Fibroblast of villous mesenchyme (primary cell): ENCODE data around the gene SLC10A4. TPM values are rescaled to one million over a fixed set of nuclear protein-coding genes. Genes with fewer than 3 reads are reported as not detected.
"Not testable (repeated sequence)": the region's sequence is repeated elsewhere in the genome, so short reads cannot be mapped to it uniquely, and the experiment has no call there.

Experiments
- DNase-seq: peaks from one replicate; pipeline ENCODE4 v3.0.0-alpha.2; 2010; ENCODE audit warnings: low read depth
- H3K4me3 ChIP-seq: 2 replicates; pipeline ENCODE4 v1.5.1; 2011; ENCODE audit warnings: low read depth, mild to moderate bottlenecking, low read length
- CTCF ChIP-seq: IDR thresholded peaks from 2 replicates; pipeline ENCODE4 v1.5.1; 2012; ENCODE audit warnings: low read depth, mild to moderate bottlenecking, low read length; ENCODE audit not compliant: insufficient read depth
- total RNA-seq: library from RNA; depleted of rRNA; stranded (reverse); fragments of >200 nt; gene quantifications from 2 replicates; pipeline ENCODE4 v1.2.3, GENCODE V29; 2012

SLC10A4 gene
- total RNA-seq, 1 donor: under 0.01 TPM

GRCh38 chr4:48450740-48451139 lies 32.4 kb upstream of the SLC10A4 start:
- no peak overlapping the region for H3K4me3 ChIP-seq
- no peak for TF ChIP-seq CTCF
- no peak for DNase-seq

- H3K4me3 ChIP-seq, DNase-seq: not testable (repeated sequence)
Measured at GRCh38 chr4:48451656-48452055, 31.5 kb upstream of the SLC10A4 start.

- no peak for DNase-seq
- H3K4me3 ChIP-seq: no peak overlapping the region
- no peak for TF ChIP-seq CTCF
Measured at GRCh38 chr4:48454591-48454990, 28.6 kb upstream of the SLC10A4 start.

- no peak overlapping the region for H3K4me3 ChIP-seq
- no peak for DNase-seq
- TF ChIP-seq CTCF: no peak
Measured at GRCh38 chr4:48461000-48461399, 22.1 kb upstream of the SLC10A4 start.

- no peak for TF ChIP-seq CTCF
- DNase-seq: no peak
- no peak overlapping the region for H3K4me3 ChIP-seq
Measured at GRCh38 chr4:48462363-48462762, 20.8 kb upstream of the SLC10A4 start.

GRCh38 chr4:48467442-48467841 lies 15.7 kb upstream of the SLC10A4 start:
- H3K4me3 ChIP-seq: no peak overlapping the region
- no peak for DNase-seq
- TF ChIP-seq CTCF: no peak

- DNase-seq: no peak
- TF ChIP-seq CTCF: no peak
- no peak overlapping the region for H3K4me3 ChIP-seq
Measured at GRCh38 chr4:48467891-48468290, 15.3 kb upstream of the SLC10A4 start.
